HL-60 (cell line): ENCODE measurements around the gene EVC.

Experiments used
- DNase-seq, 2 experiments: peaks; one replicate each; pipeline ENCODE4 v3.0.0-alpha.2; 2010 to 2020; ENCODE audit warnings: low read depth in 1 of 2, low spot score in 1 of 2
- H3K27ac ChIP-seq: fragments of 250-450 bp; sonication (Bioruptor Pico); replicated peaks from 2 replicates; pipeline ENCODE4 v1.5.1; 2020; ENCODE audit warnings: mild to moderate bottlenecking, moderate library complexity
- H3K27me3 ChIP-seq: fragments of 250-450 bp; sonication (Bioruptor Pico); 2 replicates; pipeline ENCODE4 v1.5.1; 2021; ENCODE audit warnings: mild to moderate bottlenecking, moderate library complexity; ENCODE audit not compliant: insufficient read depth, poor library complexity, severe bottlenecking
- H3K4me3 ChIP-seq: replicated peaks from 2 replicates; pipeline ENCODE4 v1.5.1; 2011; ENCODE audit warnings: mild to moderate bottlenecking, control low read depth, low read length; ENCODE audit not compliant: insufficient read depth
- GABPA ChIP-seq: IDR thresholded peaks from 2 replicates; pipeline ENCODE4 v1.6.1; 2012; ENCODE audit warnings: low read depth
- POLR2AphosphoS5 ChIP-seq: IDR thresholded peaks from 2 replicates; pipeline ENCODE4 v1.6.1; 2012; ENCODE audit warnings: low read depth
- SPI1 ChIP-seq: IDR thresholded peaks from 2 replicates; pipeline ENCODE4 v1.6.1; 2012; ENCODE audit warnings: low read depth, mild to moderate bottlenecking, borderline replicate concordance
- TF ChIP-seq, protein P1 (sequence below): IDR thresholded peaks from 2 replicates; pipeline ENCODE4 v1.6.1; 2012; ENCODE audit warnings: low read depth; ENCODE audit not compliant: insufficient replicate concordance
- TF ChIP-seq, protein P2 (sequence below): IDR thresholded peaks from one replicate; pipeline ENCODE4 v1.5.1; 2011; ENCODE audit warnings: low read length, control low read depth, inconsistent platforms; ENCODE audit not compliant: insufficient read depth

Gene EVC

DNA sequence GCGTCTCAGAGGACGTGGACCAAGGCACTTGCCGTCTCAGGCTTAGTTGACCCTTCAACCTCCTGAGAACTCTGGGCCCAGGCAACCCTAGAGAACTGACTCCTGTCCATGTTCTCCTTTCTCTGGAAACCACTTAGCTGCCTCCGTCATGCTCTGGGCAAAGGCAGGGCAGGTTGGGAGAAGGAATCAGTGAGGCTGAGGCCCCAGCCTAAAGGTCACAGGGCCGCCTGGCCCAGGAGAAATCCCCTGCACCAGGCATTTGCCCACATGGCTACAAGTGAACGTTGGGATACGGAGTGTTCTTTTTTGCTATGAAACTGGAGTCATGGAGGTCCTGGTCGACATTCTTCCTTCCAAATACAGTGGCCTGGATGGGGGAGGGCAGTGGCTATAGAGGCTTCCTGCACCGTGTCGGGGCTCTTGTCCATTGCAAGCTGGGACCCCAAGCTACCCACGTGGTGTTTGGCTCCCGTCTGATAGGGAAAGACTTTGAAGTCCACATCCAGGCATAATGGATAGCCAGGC lies 105.9 kb downstream of the EVC start:
- Histone ChIP-seq H3K27me3 (no peaks in the 10 kb centered on the region), H3K4me3 (no peak overlapping the region), H3K27ac (no peak overlapping the region)
- no peak for DNase-seq
- TF ChIP-seq, protein P1, sequence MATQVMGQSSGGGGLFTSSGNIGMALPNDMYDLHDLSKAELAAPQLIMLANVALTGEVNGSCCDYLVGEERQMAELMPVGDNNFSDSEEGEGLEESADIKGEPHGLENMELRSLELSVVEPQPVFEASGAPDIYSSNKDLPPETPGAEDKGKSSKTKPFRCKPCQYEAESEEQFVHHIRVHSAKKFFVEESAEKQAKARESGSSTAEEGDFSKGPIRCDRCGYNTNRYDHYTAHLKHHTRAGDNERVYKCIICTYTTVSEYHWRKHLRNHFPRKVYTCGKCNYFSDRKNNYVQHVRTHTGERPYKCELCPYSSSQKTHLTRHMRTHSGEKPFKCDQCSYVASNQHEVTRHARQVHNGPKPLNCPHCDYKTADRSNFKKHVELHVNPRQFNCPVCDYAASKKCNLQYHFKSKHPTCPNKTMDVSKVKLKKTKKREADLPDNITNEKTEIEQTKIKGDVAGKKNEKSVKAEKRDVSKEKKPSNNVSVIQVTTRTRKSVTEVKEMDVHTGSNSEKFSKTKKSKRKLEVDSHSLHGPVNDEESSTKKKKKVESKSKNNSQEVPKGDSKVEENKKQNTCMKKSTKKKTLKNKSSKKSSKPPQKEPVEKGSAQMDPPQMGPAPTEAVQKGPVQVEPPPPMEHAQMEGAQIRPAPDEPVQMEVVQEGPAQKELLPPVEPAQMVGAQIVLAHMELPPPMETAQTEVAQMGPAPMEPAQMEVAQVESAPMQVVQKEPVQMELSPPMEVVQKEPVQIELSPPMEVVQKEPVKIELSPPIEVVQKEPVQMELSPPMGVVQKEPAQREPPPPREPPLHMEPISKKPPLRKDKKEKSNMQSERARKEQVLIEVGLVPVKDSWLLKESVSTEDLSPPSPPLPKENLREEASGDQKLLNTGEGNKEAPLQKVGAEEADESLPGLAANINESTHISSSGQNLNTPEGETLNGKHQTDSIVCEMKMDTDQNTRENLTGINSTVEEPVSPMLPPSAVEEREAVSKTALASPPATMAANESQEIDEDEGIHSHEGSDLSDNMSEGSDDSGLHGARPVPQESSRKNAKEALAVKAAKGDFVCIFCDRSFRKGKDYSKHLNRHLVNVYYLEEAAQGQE = no peak
- TF ChIP-seq GABPA (no peak), POLR2AphosphoS5 (no peak), SPI1 (no peak)
- TF ChIP-seq, protein P2, sequence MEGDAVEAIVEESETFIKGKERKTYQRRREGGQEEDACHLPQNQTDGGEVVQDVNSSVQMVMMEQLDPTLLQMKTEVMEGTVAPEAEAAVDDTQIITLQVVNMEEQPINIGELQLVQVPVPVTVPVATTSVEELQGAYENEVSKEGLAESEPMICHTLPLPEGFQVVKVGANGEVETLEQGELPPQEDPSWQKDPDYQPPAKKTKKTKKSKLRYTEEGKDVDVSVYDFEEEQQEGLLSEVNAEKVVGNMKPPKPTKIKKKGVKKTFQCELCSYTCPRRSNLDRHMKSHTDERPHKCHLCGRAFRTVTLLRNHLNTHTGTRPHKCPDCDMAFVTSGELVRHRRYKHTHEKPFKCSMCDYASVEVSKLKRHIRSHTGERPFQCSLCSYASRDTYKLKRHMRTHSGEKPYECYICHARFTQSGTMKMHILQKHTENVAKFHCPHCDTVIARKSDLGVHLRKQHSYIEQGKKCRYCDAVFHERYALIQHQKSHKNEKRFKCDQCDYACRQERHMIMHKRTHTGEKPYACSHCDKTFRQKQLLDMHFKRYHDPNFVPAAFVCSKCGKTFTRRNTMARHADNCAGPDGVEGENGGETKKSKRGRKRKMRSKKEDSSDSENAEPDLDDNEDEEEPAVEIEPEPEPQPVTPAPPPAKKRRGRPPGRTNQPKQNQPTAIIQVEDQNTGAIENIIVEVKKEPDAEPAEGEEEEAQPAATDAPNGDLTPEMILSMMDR = no peak

DNA sequence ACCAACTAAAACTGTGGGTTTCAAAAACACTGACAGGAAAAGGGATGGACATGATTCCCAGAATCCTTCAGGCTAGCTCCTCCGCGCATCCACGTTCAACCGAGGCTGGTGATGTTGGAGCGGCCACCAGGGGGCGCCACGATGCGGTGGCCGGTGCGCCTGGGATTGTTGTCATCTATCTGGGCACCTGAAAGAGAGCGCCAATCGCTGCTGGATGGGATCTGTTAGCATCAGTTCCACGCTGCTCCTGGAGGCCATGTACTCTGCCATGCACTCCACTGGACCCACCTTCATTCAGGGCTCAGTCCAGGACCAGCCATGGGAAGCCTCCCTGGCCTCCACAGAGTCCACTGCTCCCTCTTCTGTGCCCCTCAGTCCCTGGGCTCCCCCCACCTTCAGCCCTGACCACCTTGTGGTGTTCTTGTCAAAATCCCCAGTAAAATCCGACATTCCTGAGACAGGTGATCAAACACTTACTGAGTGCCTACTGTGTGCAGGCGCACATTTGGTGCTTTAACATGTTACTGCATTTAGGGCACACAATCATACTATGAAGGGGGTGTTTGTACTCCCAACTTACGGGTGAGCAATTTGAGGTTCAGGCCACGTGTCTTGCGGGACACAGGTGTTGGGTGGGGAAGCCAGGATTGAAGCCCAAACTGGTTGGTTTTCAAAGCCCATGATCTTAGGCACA lies 110.8 kb downstream of the EVC start:
- Histone ChIP-seq H3K4me3 (no peak overlapping the region), H3K27me3 (no peaks in the 10 kb centered on the region), H3K27ac (no peak overlapping the region)
- TF ChIP-seq, protein P2 = peak; percentile 11
- no peak for TF ChIP-seq GABPA
- no peak for DNase-seq

GRCh38 chr4:5822619-5823018 lies 111.6 kb downstream of the EVC start:
- DNase-seq = no peak
- H3K4me3 ChIP-seq = no peak overlapping the region
- no peak for TF ChIP-seq GABPA
- TF ChIP-seq SPI1 = no peak
- TF ChIP-seq, protein P2 = no peak
- no peak for TF ChIP-seq POLR2AphosphoS5
- TF ChIP-seq, protein P1 = no peak
- no peaks in the 10 kb centered on the region for H3K27me3 ChIP-seq
- no peak overlapping the region for H3K27ac ChIP-seq
